ENCODE results near the gene CYB5R4. TPM values are rescaled to one million over a fixed set of nuclear protein-coding genes. Genes with fewer than 3 reads are reported as not detected.

CYB5R4 gene
- total and polyA plus RNA-seq, 2 donors (not counting 1 experiment from before 2014, with no cell fraction given): 11.8 to 39.6 TPM

- Mint-ChIP-seq H3K27ac (no peak overlapping the region), H3K4me1 (no peaks in the 10 kb centered on the region), H3K27me3 (no peaks in the 10 kb centered on the region), H3K4me3 (no peak overlapping the region), H3K9me3 (ENCODE audit: insufficient read depth) (peaks cover 10% of the 10 kb centered on the region)
- Histone ChIP-seq H3K4me3 (ENCODE audit: control extremely low read depth in 1 of 5, extremely low read depth in 1 of 5, insufficient read depth in 1 of 5, low read depth in 2 of 5, low read length in 4 of 5) (no peak overlapping the region), H3K27ac (ENCODE audit: low read length in 2 of 2) (no peak overlapping the region), H2AFZ (ENCODE audit: insufficient read depth, low read depth, low read length, poor library complexity, severe bottlenecking) (no peak overlapping the region), H3K36me3 (replicated peaks in 1 of 2; ENCODE audit: control extremely low read depth in 1 of 2, control insufficient read depth in 1 of 2, extremely low read depth in 1 of 2, insufficient read depth in 2 of 2, low read length in 1 of 2) (no peaks in the 10 kb centered on the region), H3K4me2 (replicated peaks; ENCODE audit: low read depth, low read length, poor library complexity, severe bottlenecking) (no peak overlapping the region), H3K4me1 (ENCODE audit: control insufficient read depth in 2 of 2, insufficient read depth in 2 of 2, low read length in 2 of 2) (no peaks in the 10 kb centered on the region), H3K27me3 (replicated peaks in 1 of 4; ENCODE audit: control extremely low read depth in 1 of 4, control insufficient read depth in 3 of 4, insufficient read depth in 4 of 4, low read length in 3 of 4) (no peaks in the 10 kb centered on the region), H3K9ac (ENCODE audit: low read length) (no peak overlapping the region), H4K20me1 (ENCODE audit: control insufficient read depth, insufficient read depth, low read length, poor library complexity, severe bottlenecking) (no peaks in the 10 kb centered on the region), H3K9me3 (ENCODE audit: control extremely low read depth in 1 of 3, control insufficient read depth in 2 of 3, insufficient read depth in 1 of 3, low read length in 2 of 3) (peaks cover 0 to 12% (median 8%) of the 10 kb centered on the region in 3 donors), H3K79me2 (ENCODE audit: control insufficient read depth, insufficient read depth, low read length) (no peaks in the 10 kb centered on the region)
- no peak for ATAC-seq (ENCODE audit: low read depth)
- intact Hi-C loops (cut with micrococcal nuclease): no loop called here
- no peak for DNase-seq
- TF ChIP-seq EZH2 (IDR thresholded peaks at IDR 0.05; ENCODE audit: borderline replicate concordance, insufficient read depth, low read depth, low read length, poor library complexity, severe bottlenecking) (no peak), CTCF (IDR thresholded peaks at IDR 0.05) (no peak)
- CTCF ChIA-PET: no interaction called here
- POLR2A ChIA-PET: no interaction called here
Measured at GRCh38 chr6:83970582-83970981, 111.1 kb downstream of the CYB5R4 start.

GRCh38 chr6:83974409-83975050 lies 115.0 kb downstream of the CYB5R4 start:
- H3K27ac Mint-ChIP-seq: no peak overlapping the region
- H3K27ac ChIP-seq (ENCODE audit: low read length in 2 of 2): no peak overlapping the region

More at GRCh38 chr6:83974409-83975050, 115.0 kb downstream of the CYB5R4 start:
- peaks cover 10% of the 10 kb centered on the region for H3K9me3 Mint-ChIP-seq (ENCODE audit: insufficient read depth)
- H3K4me3 ChIP-seq (ENCODE audit: control extremely low read depth in 1 of 5, extremely low read depth in 1 of 5, insufficient read depth in 1 of 5, low read depth in 2 of 5, low read length in 4 of 5): no peak overlapping the region
- WGBS (ENCODE audit: insufficient coverage): no CpG with 5 or more reads among the region's 3 CpGs
- TF ChIP-seq EZH2 (IDR thresholded peaks at IDR 0.05; ENCODE audit: borderline replicate concordance, insufficient read depth, low read depth, low read length, poor library complexity, severe bottlenecking): no peak
- TF ChIP-seq CTCF (IDR thresholded peaks at IDR 0.05): no peak
- no peaks in the 10 kb centered on the region for H3K79me2 ChIP-seq (ENCODE audit: control insufficient read depth, insufficient read depth, low read length)
- no peaks in the 10 kb centered on the region for H3K4me1 Mint-ChIP-seq
- ChIA-PET CTCF (no interaction called here), POLR2A (no interaction called here)
- ATAC-seq (ENCODE audit: low read depth) (no peak), DNase-seq (no peak)
- no peak overlapping the region for H3K4me3 Mint-ChIP-seq
- H3K36me3 ChIP-seq (replicated peaks in 1 of 2; ENCODE audit: control extremely low read depth in 1 of 2, control insufficient read depth in 1 of 2, extremely low read depth in 1 of 2, insufficient read depth in 2 of 2, low read length in 1 of 2): no peaks in the 10 kb centered on the region
- intact Hi-C loops (cut with micrococcal nuclease): no loop called here
- H3K9me3 ChIP-seq (ENCODE audit: control extremely low read depth in 1 of 3, control insufficient read depth in 2 of 3, insufficient read depth in 1 of 3, low read length in 2 of 3): peaks cover 0 to 4% (median 4%) of the 10 kb centered on the region in 3 donors
- no peak overlapping the region for H3K9ac ChIP-seq (ENCODE audit: low read length)
- no peaks in the 10 kb centered on the region for H4K20me1 ChIP-seq (ENCODE audit: control insufficient read depth, insufficient read depth, low read length, poor library complexity, severe bottlenecking)
- H2AFZ ChIP-seq (ENCODE audit: insufficient read depth, low read depth, low read length, poor library complexity, severe bottlenecking): no peak overlapping the region
- no peak overlapping the region for H3K4me2 ChIP-seq (replicated peaks; ENCODE audit: low read depth, low read length, poor library complexity, severe bottlenecking)
- no peaks in the 10 kb centered on the region for H3K4me1 ChIP-seq (ENCODE audit: control insufficient read depth in 2 of 2, insufficient read depth in 2 of 2, low read length in 2 of 2)
- H3K27me3 ChIP-seq (replicated peaks in 1 of 4; ENCODE audit: control extremely low read depth in 1 of 4, control insufficient read depth in 3 of 4, insufficient read depth in 4 of 4, low read length in 3 of 4): no peaks in the 10 kb centered on the region
- no peaks in the 10 kb centered on the region for H3K27me3 Mint-ChIP-seq
